H1 (cell line): Measurements from ENCODE around the gene RRAS. TPM values are rescaled to one million over a fixed set of nuclear protein-coding genes. Genes with fewer than 3 reads are reported as not detected.

Experiments used
- BCL11A ChIP-seq, 2 experiments: IDR thresholded peaks; one replicate each; pipeline ENCODE4 v1.6.1; 2011; ENCODE audit warnings: low read depth in 2 of 2, low read length in 2 of 2, mild to moderate bottlenecking in 2 of 2
- CTCF ChIP-seq, 3 experiments: IDR thresholded peaks; 1 replicate in 2 of 3; 2 replicates in 1 of 3; pipeline versions ENCODE4 v1.5.1 to v1.6.1; 2011; ENCODE audit warnings: low read length in 3 of 3, mild to moderate bottlenecking in 3 of 3, inconsistent platforms in 2 of 3, low read depth in 1 of 3, moderate library complexity in 1 of 3; ENCODE audit not compliant: insufficient read depth in 1 of 3; ENCODE audit errors: control extremely low read depth in 1 of 3
- E2F6 ChIP-seq: IDR thresholded peaks from 2 replicates; pipeline ENCODE4 v1.6.1; 2012; ENCODE audit warnings: inconsistent platforms
- EP300 ChIP-seq, 2 experiments: IDR thresholded peaks; 1 replicate in 1 of 2; 2 replicates in 1 of 2; pipeline ENCODE4 v1.6.1; 2011 to 2012; ENCODE audit warnings: low read depth in 2 of 2, low read length in 2 of 2, mild to moderate bottlenecking in 2 of 2, borderline replicate concordance in 1 of 2, inconsistent platforms in 1 of 2, moderate library complexity in 1 of 2
- JUN ChIP-seq: IDR thresholded peaks from 2 replicates; pipeline ENCODE4 v1.6.1; 2011; ENCODE audit warnings: low read depth, mild to moderate bottlenecking, improper control_type of control experiment, low read length
- KDM1A ChIP-seq: fragments of 200-600, 300-600 bp; sonication (generic); IDR thresholded peaks from 2 replicates; pipeline ENCODE4 v1.7.1; 2016; ENCODE audit warnings: mild to moderate bottlenecking, low read length, borderline replicate concordance
- MAFK ChIP-seq: IDR thresholded peaks from 2 replicates; pipeline ENCODE4 v1.6.1; 2012; ENCODE audit warnings: low read depth, mild to moderate bottlenecking, improper control_type of control experiment, low read length
- PHF8 ChIP-seq: fragments of 200-600 bp; sonication (generic); conservative IDR thresholded peaks from 2 replicates; pipeline ENCODE4 v1.7.1; 2012; ENCODE audit warnings: low read depth, mild to moderate bottlenecking, inconsistent platforms, low read length, moderate library complexity
- POLR2A ChIP-seq, 2 experiments: IDR thresholded peaks; 1 replicate in 1 of 2; 2 replicates in 1 of 2; pipeline ENCODE4 v1.6.1; 2011; ENCODE audit warnings: low read depth in 2 of 2, low read length in 2 of 2, mild to moderate bottlenecking in 2 of 2; ENCODE audit errors: control extremely low read depth in 1 of 2
- POU5F1 ChIP-seq: IDR thresholded peaks from 2 replicates; pipeline ENCODE4 v1.6.1; 2011; ENCODE audit warnings: low read depth, mild to moderate bottlenecking, low read length, moderate library complexity
- RBBP5 ChIP-seq: IDR thresholded peaks from 2 replicates; pipeline ENCODE4 v1.7.1; 2012; ENCODE audit warnings: low read depth, mild to moderate bottlenecking, inconsistent platforms, low read length, moderate library complexity, borderline replicate concordance
- RNF2 ChIP-seq: fragments of 200-900, 300-1000 bp; sonication (generic); IDR thresholded peaks from 2 replicates; pipeline ENCODE4 v1.7.1; 2016; ENCODE audit warnings: borderline replicate concordance, low read depth, mild to moderate bottlenecking, antibody characterized with exemption, low read length; ENCODE audit not compliant: poor library complexity, severe bottlenecking; ENCODE audit errors: missing control alignments
- SIRT6 ChIP-seq: IDR thresholded peaks from one replicate; pipeline ENCODE4 v1.7.1; 2012; ENCODE audit warnings: low read length, inconsistent platforms
- TAF7 ChIP-seq: optimal IDR thresholded peaks from 2 replicates; pipeline ENCODE3; 2011; ENCODE audit warnings: low read depth, mild to moderate bottlenecking, inconsistent platforms, low read length, moderate library complexity, borderline replicate concordance
- TBP ChIP-seq: IDR thresholded peaks from 2 replicates; pipeline ENCODE4 v1.6.1; 2011; ENCODE audit warnings: low read depth, low read length, improper control_type of control experiment
- TCF12 ChIP-seq: IDR thresholded peaks from 2 replicates; pipeline ENCODE4 v1.6.1; 2011; ENCODE audit warnings: low read depth, mild to moderate bottlenecking, low read length
- TEAD4 ChIP-seq: IDR thresholded peaks from 2 replicates; pipeline ENCODE4 v1.6.1; 2012; ENCODE audit warnings: low read depth, low read length, inconsistent platforms, mixed read lengths
- YY1 ChIP-seq: IDR thresholded peaks from 2 replicates; pipeline ENCODE4 v1.6.1; 2011; ENCODE audit warnings: low read depth, mild to moderate bottlenecking, low read length
- polyA plus RNA-seq, 7 experiments: library from polyadenylated mRNA; depleted of rRNA in 3 of 7; stranded (reverse) in 5 of 7; unstranded in 2 of 7; fragments of >200 nt in 5 of 7; fragments of 200-250 nt in 2 of 7; gene quantifications; 1 replicate in 5 of 7; 2 replicates in 1 of 7; 4 replicates in 1 of 7; pipeline versions ENCODE4 v1.2.1 to v1.2.3, GENCODE V29; 2011 to 2013; ENCODE audit warnings: missing spikeins in 2 of 7, mixed read lengths in 2 of 7
- total RNA-seq: library from RNA; stranded (reverse); fragmentation: NEBNext Ultra II Directional; extraction: Animal tissue kit (Norgen Biotek cat#: 25700); gene quantifications from 2 replicates; pipeline ENCODE4 v1.2.1, GENCODE V29; 2021
- TF ChIP-seq, protein P1 (sequence below): IDR thresholded peaks from 2 replicates; pipeline ENCODE4 v1.6.1; 2012; ENCODE audit warnings: inconsistent platforms
- TF ChIP-seq, protein P2 (sequence below): IDR thresholded peaks from 2 replicates; pipeline ENCODE4 v1.6.1; 2011; ENCODE audit warnings: low read depth, mild to moderate bottlenecking, low read length; ENCODE audit not compliant: insufficient read depth

RRAS gene
- total and polyA plus RNA-seq, 2 of the 8 experiments (the other 6 are each of a cell fraction or from before 2014, with no cell fraction given): 17.7 to 49.1 TPM

DNA sequence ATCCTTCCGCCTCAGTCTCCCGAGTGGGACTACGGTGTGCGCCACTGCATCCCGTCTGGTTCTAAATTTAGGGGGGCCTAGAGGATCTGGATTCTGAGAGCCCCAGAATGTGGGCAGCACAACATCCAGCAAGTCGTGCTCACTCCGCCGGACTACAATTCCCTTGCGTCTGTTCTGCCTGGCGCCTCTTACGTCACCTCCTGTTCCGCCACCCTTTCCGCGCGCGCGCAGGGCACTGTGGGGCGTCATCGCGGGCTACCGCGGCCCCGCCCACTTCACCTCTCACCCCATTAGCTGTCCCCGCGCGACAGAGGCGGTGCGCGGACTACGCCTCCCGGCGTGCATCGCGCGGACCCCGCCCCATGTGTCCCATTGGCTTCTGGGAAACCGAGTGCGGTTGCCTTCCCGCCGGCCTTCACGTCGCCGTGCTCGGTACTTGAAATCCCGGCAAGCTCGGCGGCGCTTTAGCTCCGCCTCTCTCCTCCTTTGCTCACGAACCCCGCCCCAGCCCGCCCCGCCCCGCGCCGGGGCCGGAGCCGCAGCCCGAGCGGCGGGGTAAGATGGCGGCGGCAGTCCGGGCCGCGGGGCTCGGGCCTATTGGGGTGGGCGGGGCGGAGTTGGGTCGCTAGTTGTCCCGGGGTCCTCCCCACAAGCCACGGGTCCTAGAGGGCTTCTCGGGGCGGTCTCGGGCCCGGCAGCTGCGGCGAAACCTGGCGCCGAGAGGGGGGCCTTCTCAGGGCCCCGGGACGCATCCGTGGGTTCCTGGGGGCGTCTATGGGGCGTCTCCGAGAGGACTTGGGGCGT, 1.9 kb upstream of the RRAS start, which contains the start of gene SCAF1 (continued):
- TF ChIP-seq POU5F1 (no peak), TBP (no peak), MAFK (no peak), YY1 (peak; percentile 86), E2F6 (no peak), TEAD4 (peak; percentile 50; the same call in 1 of the 2 replicates), POLR2A (IDR thresholded peaks at IDR 0.05; ENCODE audit: control extremely low read depth in 1 of 2, low read depth in 2 of 2, low read length in 2 of 2) (peak in 1 of 2 experiments; percentile 50; a peak in 1 of 3 replicates), TCF12 (no peak), BCL11A (IDR thresholded peaks at IDR 0.05; ENCODE audit: low read depth in 2 of 2, low read length in 2 of 2) (no peak), EP300 (IDR thresholded peaks at IDR 0.05; ENCODE audit: borderline replicate concordance in 1 of 2, low read depth in 2 of 2, low read length in 2 of 2) (peak; percentile 22 to 76; a peak in 2 of 3 replicates), TAF7 (peak; percentile 22), JUN (no peak), CTCF (IDR thresholded peaks at IDR 0.05; ENCODE audit: control extremely low read depth in 1 of 3, insufficient read depth in 1 of 3, low read depth in 1 of 3, low read length in 3 of 3) (no peak), KDM1A (no peak), RBBP5 (no peak), RNF2 (no peak), PHF8 (peak; percentile 80), SIRT6 (no peak)
- TF ChIP-seq, protein P1, sequence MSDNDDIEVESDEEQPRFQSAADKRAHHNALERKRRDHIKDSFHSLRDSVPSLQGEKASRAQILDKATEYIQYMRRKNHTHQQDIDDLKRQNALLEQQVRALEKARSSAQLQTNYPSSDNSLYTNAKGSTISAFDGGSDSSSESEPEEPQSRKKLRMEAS: peak; percentile 69
- TF ChIP-seq, protein P2, sequence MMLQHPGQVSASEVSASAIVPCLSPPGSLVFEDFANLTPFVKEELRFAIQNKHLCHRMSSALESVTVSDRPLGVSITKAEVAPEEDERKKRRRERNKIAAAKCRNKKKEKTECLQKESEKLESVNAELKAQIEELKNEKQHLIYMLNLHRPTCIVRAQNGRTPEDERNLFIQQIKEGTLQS: peak; percentile 61
